Osteoblast (primary cell): Measurements from ENCODE around the gene GATB. TPM values are rescaled to one million over a fixed set of nuclear protein-coding genes. Genes with fewer than 3 reads are reported as not detected.
A peak's percentile ranks its signal among the peaks of the same experiment; 100 is the strongest.

Experiments
- DNase-seq: peaks from one replicate; pipeline ENCODE4 v3.0.0; 2011; ENCODE audit warnings: low spot score, mixed read lengths; ENCODE audit not compliant: insufficient read length; ENCODE audit errors: missing footprints
- H2AFZ ChIP-seq: 2 replicates; pipeline ENCODE4 v1.6.0; 2011; ENCODE audit warnings: mild to moderate bottlenecking, low read length
- H3K27ac ChIP-seq: 2 replicates; pipeline ENCODE4 v1.5.1; 2011; ENCODE audit warnings: mild to moderate bottlenecking, low read depth, low read length, moderate library complexity
- H3K27me3 ChIP-seq: 2 replicates; pipeline ENCODE4 v1.6.0; 2012; ENCODE audit warnings: mild to moderate bottlenecking, control low read depth, inconsistent platforms, low read length, moderate library complexity; ENCODE audit not compliant: insufficient read depth
- H3K36me3 ChIP-seq: 2 replicates; pipeline ENCODE4 v1.5.1; 2011; ENCODE audit warnings: mild to moderate bottlenecking, low read length, control low read depth, moderate library complexity; ENCODE audit not compliant: insufficient read depth
- H3K4me1 ChIP-seq: 2 replicates; pipeline ENCODE4 v1.5.1; 2011; ENCODE audit warnings: mild to moderate bottlenecking, low read length, control low read depth, moderate library complexity; ENCODE audit not compliant: insufficient read depth
- H3K4me2 ChIP-seq: 2 replicates; pipeline ENCODE4 v1.6.0; 2011; ENCODE audit warnings: mild to moderate bottlenecking, low read length; ENCODE audit not compliant: insufficient read depth
- H3K4me3 ChIP-seq: fragments of 200-600 bp; sonication (generic); 3 replicates; pipeline ENCODE4 v1.5.1; 2012; ENCODE audit warnings: mild to moderate bottlenecking, low read length, inconsistent platforms; ENCODE audit not compliant: insufficient read depth
- H3K79me2 ChIP-seq: 2 replicates; pipeline ENCODE4 v1.6.0; 2012; ENCODE audit warnings: mild to moderate bottlenecking, low read length, control low read depth, inconsistent platforms; ENCODE audit not compliant: insufficient read depth
- H3K9me3 ChIP-seq: 2 replicates; pipeline ENCODE4 v1.5.1; 2011; ENCODE audit warnings: low read depth, low read length, control low read depth
- H4K20me1 ChIP-seq: 2 replicates; pipeline ENCODE4 v1.6.0; 2012; ENCODE audit warnings: mild to moderate bottlenecking, low read length, control low read depth; ENCODE audit not compliant: insufficient read depth
- CTCF ChIP-seq: IDR thresholded peaks from 2 replicates; pipeline ENCODE4 v1.5.1; 2011; ENCODE audit warnings: mild to moderate bottlenecking, low read depth, low read length, moderate library complexity; ENCODE audit errors: extremely low read depth
- total RNA-seq: library from RNA; depleted of rRNA; stranded (reverse); fragments of >200 nt; gene quantifications from 2 replicates; pipeline ENCODE4 v1.2.3, GENCODE V29; 2012

Gene GATB
- total RNA-seq, 1 donor, result 14.1 TPM

GRCh38 chr4:151663109-151663508 lies 97.7 kb downstream of the GATB start:
- Histone ChIP-seq H3K27me3 (no peaks in the 10 kb centered on the region), H3K9me3 (no peaks in the 10 kb centered on the region), H3K4me3 (no peak overlapping the region), H3K79me2 (no peaks in the 10 kb centered on the region), H3K4me1 (peaks cover 3% of the 10 kb centered on the region), H3K36me3 (no peaks in the 10 kb centered on the region), H3K27ac (no peak overlapping the region), H3K4me2 (no peak overlapping the region), H4K20me1 (no peaks in the 10 kb centered on the region), H2AFZ (no peak overlapping the region)
- no peak for DNase-seq
- TF ChIP-seq CTCF, result no peak

- peaks cover 3% of the 10 kb centered on the region for H3K4me1 ChIP-seq
- no peaks in the 10 kb centered on the region for H3K36me3 ChIP-seq
- H4K20me1 ChIP-seq, result no peaks in the 10 kb centered on the region
- H3K27ac ChIP-seq, result no peak overlapping the region
- no peak overlapping the region for H3K4me2 ChIP-seq
- no peak overlapping the region for H3K4me3 ChIP-seq
- DNase-seq, result no peak
- H2AFZ ChIP-seq, result no peak overlapping the region
- no peak for TF ChIP-seq CTCF
- no peaks in the 10 kb centered on the region for H3K9me3 ChIP-seq
- H3K27me3 ChIP-seq, result no peaks in the 10 kb centered on the region
- no peaks in the 10 kb centered on the region for H3K79me2 ChIP-seq
Measured at GRCh38 chr4:151661873-151662272, 98.9 kb downstream of the GATB start.

GRCh38 chr4:151660676-151661075 lies 100.1 kb downstream of the GATB start:
- TF ChIP-seq CTCF, result no peak
- no peaks in the 10 kb centered on the region for H4K20me1 ChIP-seq
- no peaks in the 10 kb centered on the region for H3K36me3 ChIP-seq
- DNase-seq, result no peak
- H2AFZ ChIP-seq, result no peak overlapping the region
- H3K9me3 ChIP-seq, result no peaks in the 10 kb centered on the region
- H3K4me2 ChIP-seq, result no peak overlapping the region
- H3K4me3 ChIP-seq, result no peak overlapping the region
- no peaks in the 10 kb centered on the region for H3K79me2 ChIP-seq
- peaks cover 3% of the 10 kb centered on the region for H3K4me1 ChIP-seq
- no peak overlapping the region for H3K27ac ChIP-seq
- no peaks in the 10 kb centered on the region for H3K27me3 ChIP-seq

- no peaks in the 10 kb centered on the region for H4K20me1 ChIP-seq
- no peak for TF ChIP-seq CTCF
- no peak overlapping the region for H3K4me3 ChIP-seq
- H3K27ac ChIP-seq, result no peak overlapping the region
- no peaks in the 10 kb centered on the region for H3K27me3 ChIP-seq
- H3K9me3 ChIP-seq, result no peaks in the 10 kb centered on the region
- H3K36me3 ChIP-seq, result no peaks in the 10 kb centered on the region
- peak overlapping the region; percentile 73 for H2AFZ ChIP-seq
- DNase-seq, result no peak
- H3K4me1 ChIP-seq, result peaks cover 3% of the 10 kb centered on the region
- no peak overlapping the region for H3K4me2 ChIP-seq
- H3K79me2 ChIP-seq, result no peaks in the 10 kb centered on the region
Measured at GRCh38 chr4:151659601-151660364, 101.0 kb downstream of the GATB start.
